Measurements from ENCODE around the gene APOL4. TPM values are rescaled to one million over a fixed set of nuclear protein-coding genes. Genes with fewer than 3 reads are reported as not detected.

Gene APOL4
- total RNA-seq, 4 donors from 2014 or later, result 0.31 to 113 (median 44.3) TPM

DNA sequence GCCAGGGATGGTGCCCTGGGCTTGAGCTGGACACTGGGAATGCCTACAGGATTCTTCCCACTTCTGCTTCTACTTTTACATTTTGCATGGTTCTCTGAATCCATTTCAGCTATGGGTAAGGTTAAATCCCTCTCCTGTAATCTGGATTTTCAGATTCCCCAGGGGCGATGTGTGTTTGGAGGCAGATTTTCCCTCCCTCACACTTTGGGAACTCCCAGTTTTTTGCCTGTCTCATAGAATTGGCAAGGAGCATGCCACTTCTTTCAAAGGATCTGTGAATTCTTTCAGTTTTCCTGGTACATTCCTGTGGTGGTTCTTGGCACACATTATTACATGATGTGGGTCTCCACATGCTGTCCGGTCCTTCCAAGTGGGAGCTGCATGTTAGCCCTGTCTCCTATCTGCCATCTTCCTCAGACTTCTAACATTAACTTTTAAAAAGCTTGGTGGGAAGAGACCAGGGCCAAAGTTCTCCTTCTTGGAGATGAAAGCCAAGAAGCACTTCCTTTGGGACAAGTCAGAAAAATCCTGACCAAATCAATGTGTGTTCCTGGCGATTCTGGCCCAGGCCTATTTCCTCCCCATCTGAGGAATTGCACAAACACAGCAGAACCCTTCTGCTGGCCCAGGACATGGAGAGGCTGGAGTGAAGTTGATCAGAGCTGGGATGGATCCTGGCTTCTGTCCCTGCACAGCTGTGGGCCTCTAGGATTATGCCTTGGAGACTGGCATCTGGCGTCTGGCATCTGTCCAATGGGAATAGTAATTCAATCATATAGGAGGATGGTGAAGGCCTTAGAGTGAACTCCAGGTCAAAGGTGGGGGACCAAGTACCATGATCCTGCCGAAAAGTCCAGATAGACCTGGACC is 43.1 kb upstream of the APOL4 start:
- TF ChIP-seq, protein P1, sequence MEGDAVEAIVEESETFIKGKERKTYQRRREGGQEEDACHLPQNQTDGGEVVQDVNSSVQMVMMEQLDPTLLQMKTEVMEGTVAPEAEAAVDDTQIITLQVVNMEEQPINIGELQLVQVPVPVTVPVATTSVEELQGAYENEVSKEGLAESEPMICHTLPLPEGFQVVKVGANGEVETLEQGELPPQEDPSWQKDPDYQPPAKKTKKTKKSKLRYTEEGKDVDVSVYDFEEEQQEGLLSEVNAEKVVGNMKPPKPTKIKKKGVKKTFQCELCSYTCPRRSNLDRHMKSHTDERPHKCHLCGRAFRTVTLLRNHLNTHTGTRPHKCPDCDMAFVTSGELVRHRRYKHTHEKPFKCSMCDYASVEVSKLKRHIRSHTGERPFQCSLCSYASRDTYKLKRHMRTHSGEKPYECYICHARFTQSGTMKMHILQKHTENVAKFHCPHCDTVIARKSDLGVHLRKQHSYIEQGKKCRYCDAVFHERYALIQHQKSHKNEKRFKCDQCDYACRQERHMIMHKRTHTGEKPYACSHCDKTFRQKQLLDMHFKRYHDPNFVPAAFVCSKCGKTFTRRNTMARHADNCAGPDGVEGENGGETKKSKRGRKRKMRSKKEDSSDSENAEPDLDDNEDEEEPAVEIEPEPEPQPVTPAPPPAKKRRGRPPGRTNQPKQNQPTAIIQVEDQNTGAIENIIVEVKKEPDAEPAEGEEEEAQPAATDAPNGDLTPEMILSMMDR (IDR thresholded peaks at IDR 0.05), result no peak
- ATAC-seq (ENCODE audit: low FRiP score) (no peak), DNase-seq (ENCODE audit: low spot score) (no peak)

DNA sequence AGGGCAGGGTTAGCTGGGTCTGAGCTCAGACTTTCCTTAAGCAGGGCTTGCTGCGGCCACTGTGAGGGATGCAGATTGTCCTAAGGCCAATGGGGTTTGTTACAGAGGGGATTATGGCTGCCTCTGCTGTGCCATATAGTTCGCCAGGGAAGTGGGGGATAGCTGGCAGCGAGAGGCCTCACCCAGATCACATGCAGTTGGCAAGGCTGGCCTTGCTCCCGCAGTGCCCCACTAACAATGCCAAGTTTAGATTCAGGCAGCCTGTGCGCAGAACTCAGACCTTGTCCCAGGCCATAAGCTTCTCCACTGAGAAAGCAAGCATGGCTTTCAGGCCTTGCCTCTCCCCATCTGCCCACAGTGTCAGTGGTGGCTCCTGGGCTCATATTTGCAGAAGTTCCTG is 42.4 kb upstream of the APOL4 start:
- DNase-seq (ENCODE audit: low spot score) (no peak), ATAC-seq (ENCODE audit: low FRiP score) (no peak)
- TF ChIP-seq, protein P1 (IDR thresholded peaks at IDR 0.05), result no peak

DNA sequence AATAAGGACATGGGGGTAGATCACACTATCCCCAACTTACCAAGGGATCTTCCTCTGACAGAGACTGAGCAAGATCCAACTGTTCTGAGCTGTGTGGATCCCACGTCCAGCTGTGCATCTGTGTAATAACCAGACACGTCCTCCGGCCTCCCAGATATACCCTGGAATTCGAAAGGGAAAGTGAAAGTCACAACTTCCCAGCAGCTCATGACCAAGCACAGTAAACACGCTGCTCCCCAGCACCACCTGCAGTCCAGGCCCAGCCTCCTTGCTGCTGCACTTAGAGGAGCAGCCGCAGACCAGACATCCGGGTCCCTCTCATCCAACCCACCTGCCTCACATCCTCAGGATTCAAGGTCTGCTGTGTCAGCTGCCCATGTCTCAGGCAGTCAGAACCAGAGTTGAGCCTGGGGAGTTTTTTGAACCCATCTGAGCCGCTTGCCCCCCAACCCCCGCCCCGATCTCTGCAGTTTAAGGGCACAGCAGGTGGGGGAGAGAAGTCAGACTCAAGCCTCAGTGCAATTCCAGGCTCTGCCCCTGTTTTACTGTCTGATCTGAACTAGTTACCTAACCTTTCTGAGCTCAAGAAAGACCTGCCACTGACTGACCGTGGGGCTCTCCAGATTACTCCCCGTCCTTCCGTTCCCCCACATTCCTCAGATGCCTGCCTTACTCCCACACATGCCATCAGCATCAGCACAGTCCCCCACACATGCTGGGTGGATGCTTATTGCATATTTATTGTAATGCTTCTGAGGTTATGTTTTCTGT is 38.0 kb upstream of the APOL4 start, which contains the start of gene APOL2:
Gene APOL2 (minus strand): TSS at position 127 of the 771 bp plus-strand sequence. CDS start 6,365 bp downstream, outside the sequence.
- TF ChIP-seq, protein P1 (IDR thresholded peaks at IDR 0.05), result no peak
- ATAC-seq (ENCODE audit: low FRiP score) (peak; percentile 93), DNase-seq (ENCODE audit: low spot score) (peak; percentile 65)

DNA sequence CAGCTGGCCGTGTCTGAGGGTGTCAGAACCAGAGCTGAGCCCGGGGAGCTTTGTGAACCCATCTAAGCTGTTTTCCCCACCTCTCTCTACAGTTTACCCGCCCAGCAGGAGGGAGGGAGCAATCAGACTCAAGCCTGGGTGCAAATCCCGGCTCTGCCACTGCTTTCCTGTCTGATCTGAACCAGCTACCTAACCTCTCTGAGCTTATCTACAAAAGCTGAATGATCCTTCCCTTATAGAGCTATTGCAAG is 37.5 kb upstream of the APOL4 start:
- DNase-seq (ENCODE audit: low spot score) (no peak), ATAC-seq (ENCODE audit: low FRiP score) (no peak)
- TF ChIP-seq, protein P1 (IDR thresholded peaks at IDR 0.05), result no peak

DNA sequence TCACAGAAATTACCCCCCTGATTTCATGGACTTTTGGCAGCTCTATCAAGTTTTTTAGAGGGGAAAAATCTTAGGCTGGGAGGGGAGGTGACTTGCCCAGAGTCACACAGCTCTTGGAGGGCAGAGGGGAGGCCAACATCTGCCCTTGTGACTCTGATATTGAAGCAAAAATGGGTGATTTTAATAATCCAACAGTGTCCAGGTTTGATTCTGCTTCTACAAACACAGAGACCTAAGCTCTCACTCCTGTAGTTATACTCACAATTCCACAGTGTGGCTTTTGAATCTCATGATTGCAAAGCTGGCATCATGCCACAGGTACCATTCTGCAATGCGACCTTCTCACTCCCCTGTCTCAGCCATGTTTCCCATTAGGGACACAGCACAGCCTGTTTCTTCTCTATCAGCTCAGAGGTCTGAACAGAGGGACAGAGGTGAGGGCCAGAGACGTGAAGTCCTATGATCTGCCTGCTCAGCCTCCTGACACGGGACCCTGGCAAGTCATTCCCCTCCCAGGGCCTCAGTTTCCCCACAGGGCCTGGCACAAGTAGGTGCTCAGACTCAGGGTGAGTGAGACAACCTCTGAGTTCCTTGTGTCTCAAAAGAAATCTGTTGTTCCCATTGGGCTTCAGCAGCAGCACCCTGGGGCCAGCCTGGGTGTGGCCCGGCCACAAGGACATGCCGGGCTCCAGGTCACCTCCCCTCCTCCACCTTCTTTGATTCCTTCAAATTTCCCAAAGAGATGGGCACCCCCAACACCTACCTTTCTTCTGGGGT is 37.0 kb upstream of the APOL4 start:
- TF ChIP-seq, protein P1 (IDR thresholded peaks at IDR 0.05), result no peak
- DNase-seq (ENCODE audit: low spot score) (no peak), ATAC-seq (ENCODE audit: low FRiP score) (no peak)

DNA sequence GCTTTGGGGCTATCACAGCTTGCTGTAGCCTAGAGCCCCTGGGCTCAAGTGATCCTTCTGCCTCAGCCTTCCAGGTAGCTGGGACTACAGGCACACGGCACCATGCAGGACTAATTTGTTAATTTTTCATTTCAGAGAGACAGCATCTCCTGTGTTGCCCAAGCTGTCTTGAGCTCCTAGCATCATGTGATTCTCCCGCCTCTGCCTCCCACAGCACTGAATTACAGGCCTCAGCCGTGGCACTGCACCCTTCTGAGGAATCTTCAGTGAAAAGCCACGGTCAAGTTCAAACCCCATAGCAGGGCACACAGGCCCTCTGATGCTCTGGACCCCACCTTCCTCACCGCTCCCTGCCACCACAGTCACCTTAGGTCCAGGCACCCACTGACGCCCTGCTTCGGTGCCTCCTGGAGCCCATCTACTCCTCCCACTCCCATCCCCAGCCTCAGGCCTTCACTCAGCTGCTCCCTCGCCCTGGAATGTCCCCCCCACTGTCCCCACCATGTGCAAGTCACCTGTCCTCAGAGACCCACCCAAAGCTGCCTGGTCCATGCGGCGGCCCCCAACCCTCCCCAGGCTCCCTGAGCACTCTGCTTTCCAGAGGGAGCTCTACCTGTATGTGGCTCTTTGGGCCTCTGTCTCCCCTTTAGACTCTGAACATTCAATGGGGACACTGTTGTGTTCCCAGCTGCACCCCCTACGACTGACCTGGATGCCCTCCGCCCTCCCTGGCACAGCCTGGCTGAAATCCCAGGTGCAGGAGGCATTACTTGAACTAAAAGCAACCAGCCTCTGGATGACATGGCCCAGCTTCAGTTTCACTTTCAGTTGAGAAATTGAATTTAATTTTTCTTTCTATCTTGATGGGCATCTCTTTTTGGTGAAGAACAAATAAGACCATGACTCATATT is 36.1 kb upstream of the APOL4 start:
- DNase-seq (ENCODE audit: low spot score), result no peak
- peak; percentile 15 for ATAC-seq (ENCODE audit: low FRiP score)
- TF ChIP-seq, protein P1 (IDR thresholded peaks at IDR 0.05), result no peak

All from omental fat pad (tissue), 4 donors.